ENCODE results near the gene GAS6.
"Not testable (repeated sequence)": the region's sequence is repeated elsewhere in the genome, so short reads cannot be mapped to it uniquely, and the experiment has no call there.

GAS6 gene
- total RNA-seq: 1.9 to 2.4 reads per million in 2 donors

GRCh38 chr13:113863524-113864272 lies at the start of gene GAS6:
TSS of gene GAS6 (minus strand) at chr13:113864076. CDS start at chr13:113863920, 156 bp downstream.
- DNase-seq: no peak

GRCh38 chr13:113913408-113913807 lies 49.5 kb upstream of the GAS6 start:
- DNase-seq: not testable (repeated sequence)

- no peak for DNase-seq
These were observed 48.7 kb upstream of the GAS6 start for GRCh38 chr13:113912596-113912995.

- DNase-seq: no peak
These were observed 44.0 kb upstream of the GAS6 start for GRCh38 chr13:113907635-113908617.

- DNase-seq: no peak
These were observed 42.7 kb upstream of the GAS6 start for GRCh38 chr13:113906571-113906970.

GRCh38 chr13:113905942-113906341 lies 42.1 kb upstream of the GAS6 start:
- no peak for DNase-seq

GRCh38 chr13:113905018-113905417 lies 41.1 kb upstream of the GAS6 start:
- no peak for DNase-seq

- DNase-seq: peak; percentile 9
These were observed 40.5 kb upstream of the GAS6 start for GRCh38 chr13:113904411-113904810.

- no peak for DNase-seq
These were observed 40.0 kb upstream of the GAS6 start for GRCh38 chr13:113903912-113904311.

GRCh38 chr13:113902986-113903775 lies 39.3 kb upstream of the GAS6 start:
- no peak for DNase-seq

- no peak for DNase-seq
These were observed 38.6 kb upstream of the GAS6 start for GRCh38 chr13:113902481-113902880.

- DNase-seq: no peak
These were observed 37.8 kb upstream of the GAS6 start for GRCh38 chr13:113901642-113902041.

- no peak for DNase-seq
These were observed 37.4 kb upstream of the GAS6 start for GRCh38 chr13:113901231-113901630.

- DNase-seq: no peak
These were observed 36.8 kb upstream of the GAS6 start for GRCh38 chr13:113900646-113901045.

- no peak for DNase-seq
These were observed 34.5 kb upstream of the GAS6 start for GRCh38 chr13:113898391-113898790.

GRCh38 chr13:113897966-113898365 lies 34.1 kb upstream of the GAS6 start:
- DNase-seq: no peak

- no peak for DNase-seq
These were observed 33.3 kb upstream of the GAS6 start for GRCh38 chr13:113897161-113897560.

GRCh38 chr13:113895436-113895835 lies 31.6 kb upstream of the GAS6 start:
- DNase-seq: no peak

GRCh38 chr13:113890774-113891480 lies 27.1 kb upstream of the GAS6 start:
- no peak for DNase-seq

GRCh38 chr13:113889467-113889866 lies 25.6 kb upstream of the GAS6 start:
- DNase-seq: no peak

- DNase-seq: no peak
These were observed 24.9 kb upstream of the GAS6 start for GRCh38 chr13:113888701-113889330.

Measured in T-helper 9 cell (primary cell).